NCI-H146 (cell line): Measurements from ENCODE around the gene ARL6IP1.
"Not testable (repeated sequence)": the region's sequence is repeated elsewhere in the genome, so short reads cannot be mapped to it uniquely, and the experiment has no call there.

ENCODE experiments used
- DNase-seq: peaks from one replicate; lab custom pipeline; 2025; lab: John Stamatoyannopoulos, UW

Gene ARL6IP1

GRCh38 chr16:18759598-18760520, 41.5 kb downstream of the ARL6IP1 start:
- DNase-seq = peak; percentile 50

- DNase-seq = not testable (repeated sequence)
These were observed 43.2 kb downstream of the ARL6IP1 start for GRCh38 chr16:18757960-18758660.

GRCh38 chr16:18756639-18757038, 44.7 kb downstream of the ARL6IP1 start:
- not testable (repeated sequence) for DNase-seq

- not testable (repeated sequence) for DNase-seq
These were observed 58.5 kb downstream of the ARL6IP1 start for GRCh38 chr16:18742870-18743269.
